ENCODE measurements around the gene CGREF1.
"Not testable (repeated sequence)": the region's sequence is repeated elsewhere in the genome, so short reads cannot be mapped to it uniquely, and the experiment has no call there.

Gene CGREF1

DNA sequence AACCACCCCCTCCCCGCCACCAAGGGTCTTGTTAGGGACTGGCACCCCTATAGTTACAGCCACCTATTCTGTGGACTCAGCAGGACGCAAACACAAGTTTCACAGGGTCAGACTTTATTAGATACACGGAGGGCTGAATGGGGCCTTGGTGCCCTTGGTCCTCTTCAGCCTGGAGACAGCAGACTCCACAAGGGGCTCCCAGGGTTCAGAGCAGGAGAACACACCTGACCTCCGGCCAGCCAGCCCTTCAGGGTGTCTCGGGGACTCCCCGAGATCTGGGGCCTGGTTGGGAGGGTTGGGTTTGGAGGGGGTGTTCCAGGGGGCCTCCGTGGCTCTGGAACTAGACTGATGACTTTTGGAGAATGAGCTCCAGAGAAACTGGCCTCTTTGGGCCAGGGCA lies 17.8 kb upstream of the CGREF1 start:
- no peak for ATAC-seq

DNA sequence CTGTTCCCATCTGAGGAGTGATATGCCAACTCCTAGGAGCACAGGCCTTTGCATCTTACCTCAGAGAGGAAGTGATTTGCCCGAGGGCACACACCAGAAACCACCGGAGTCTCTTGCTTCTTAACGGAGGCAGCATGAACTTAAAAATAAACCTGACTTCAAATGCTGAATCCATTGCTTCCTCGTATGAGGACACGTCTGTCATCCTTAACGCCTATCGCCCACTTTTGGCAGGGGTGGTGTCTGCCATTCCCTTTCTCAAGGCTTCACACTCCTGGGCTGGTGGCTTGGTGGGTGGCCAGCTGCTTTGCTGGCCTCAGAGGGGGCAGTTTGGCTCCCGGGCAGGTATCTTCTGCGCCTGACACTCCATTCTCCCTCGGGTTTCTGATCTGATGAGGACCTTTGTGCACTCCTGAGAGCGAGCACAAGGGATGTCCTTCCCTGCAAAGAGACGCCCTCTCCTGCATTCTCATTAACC lies 16.6 kb upstream of the CGREF1 start:
- ATAC-seq = no peak

DNA sequence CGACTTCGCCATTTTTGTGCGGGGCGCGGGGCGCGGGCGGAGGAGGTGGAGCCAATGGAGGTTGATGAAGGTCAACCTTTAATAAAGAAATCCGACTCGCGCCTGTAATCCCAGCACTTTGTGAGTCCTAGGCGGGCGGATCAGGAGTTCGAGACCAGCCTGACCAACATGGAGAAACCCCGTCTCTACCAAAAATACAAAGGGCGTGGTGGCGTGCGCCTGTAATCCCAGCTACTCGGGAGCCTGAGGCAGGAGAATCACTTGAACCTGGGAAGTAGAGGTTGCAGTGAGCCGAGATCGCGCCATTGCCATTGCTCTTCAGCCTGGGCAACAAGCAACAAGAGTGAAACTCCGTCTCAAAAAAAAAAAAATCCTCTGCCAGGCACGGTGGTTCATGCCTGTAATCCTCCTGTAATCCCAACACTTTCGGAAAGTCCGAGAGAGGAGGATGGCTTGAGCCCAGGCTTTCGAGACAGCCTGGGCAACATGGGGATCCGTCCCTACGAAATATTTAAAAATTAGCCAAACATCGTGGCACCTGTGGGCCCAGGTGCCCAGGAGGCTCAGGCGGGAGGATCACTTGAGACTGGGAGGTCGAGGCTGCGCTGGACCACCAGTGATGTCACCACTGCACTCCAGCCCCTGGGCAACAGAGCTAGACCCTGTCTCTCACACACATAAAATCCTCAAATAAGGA lies 16.0 kb upstream of the CGREF1 start:
- ATAC-seq = no peak

DNA sequence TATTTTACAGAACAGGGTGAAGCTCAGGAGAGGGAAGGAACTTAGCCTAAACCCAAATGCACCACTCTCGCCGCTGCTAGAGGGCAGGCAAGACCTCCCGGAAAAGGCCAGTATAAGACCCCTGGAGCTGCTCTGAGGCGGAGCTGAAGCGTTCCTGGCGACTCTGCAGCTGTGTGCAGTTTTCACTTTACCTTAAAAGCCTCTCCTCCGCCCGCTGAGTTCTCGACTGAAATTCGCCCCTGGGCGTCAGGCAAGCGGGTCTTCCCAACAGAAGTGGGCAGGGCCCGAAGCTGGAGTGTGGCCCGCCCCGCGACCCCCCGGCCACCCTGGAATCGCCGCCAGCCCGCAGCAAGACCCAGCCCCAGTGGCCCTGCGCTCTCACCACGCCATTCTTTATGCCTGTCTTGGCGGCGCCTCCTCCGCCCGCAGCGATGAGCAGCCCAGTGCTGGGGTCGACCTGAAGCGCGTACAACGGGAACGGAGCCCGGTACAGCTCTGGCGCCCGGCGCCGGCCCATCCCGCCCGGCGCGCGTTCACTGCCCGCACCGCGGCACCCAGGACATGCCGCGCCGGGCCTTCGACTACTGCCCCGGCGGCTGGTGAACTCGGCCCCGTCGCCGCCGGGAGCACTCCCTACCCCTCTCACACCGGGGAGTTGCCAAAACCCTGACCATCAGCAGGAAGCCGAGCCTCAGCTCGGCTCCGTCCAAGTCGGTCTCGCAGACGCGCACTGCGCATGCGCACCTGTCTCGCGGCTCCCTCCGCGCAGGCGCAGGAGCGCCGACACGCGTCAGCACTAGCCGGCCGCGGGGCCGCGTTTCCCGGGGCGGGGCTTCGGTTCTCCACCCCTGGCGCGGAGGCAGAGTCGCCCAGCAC lies 15.2 kb upstream of the CGREF1 start, which contains the start of gene PREB:
Gene PREB, minus strand, starts transcription at position 732 of the 876 bp plus-strand sequence. Its CDS starts 215 bp downstream, at position 517.
- peak; percentile 95 to 96 for ATAC-seq

DNA sequence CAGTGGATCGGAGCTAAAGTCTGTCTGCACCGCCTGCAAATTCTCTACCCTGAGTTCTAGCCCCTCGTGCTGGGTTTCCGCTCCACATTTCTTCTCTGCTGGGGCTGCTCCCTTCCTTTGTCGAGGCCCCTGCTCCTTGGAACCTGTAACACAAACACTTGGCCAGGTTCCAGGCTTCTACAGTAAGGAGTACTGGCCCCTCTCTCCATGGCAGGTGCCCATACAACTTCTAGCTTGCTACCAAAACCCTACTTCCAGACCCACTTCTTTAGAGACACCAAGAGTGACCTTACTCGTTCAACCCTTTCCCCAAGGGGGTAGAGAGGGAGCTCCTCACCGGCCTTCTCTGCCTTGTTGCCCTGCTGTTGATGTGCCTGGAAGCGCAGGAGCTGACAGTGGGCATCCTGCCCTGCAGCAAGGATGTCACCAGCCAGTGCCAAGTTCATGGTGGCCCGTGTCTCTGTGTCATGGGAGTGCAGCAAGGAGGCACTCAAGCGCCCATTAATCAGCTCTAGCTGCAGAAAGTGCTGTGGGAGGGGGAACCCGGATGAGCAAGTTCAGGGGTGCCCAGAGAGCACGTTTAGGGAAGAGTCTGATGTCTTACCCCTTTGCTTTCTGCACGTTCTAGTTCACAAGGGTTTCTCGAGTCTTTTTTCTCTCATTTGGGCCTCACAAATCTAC lies 14.4 kb upstream of the CGREF1 start:
- ATAC-seq = no peak

DNA sequence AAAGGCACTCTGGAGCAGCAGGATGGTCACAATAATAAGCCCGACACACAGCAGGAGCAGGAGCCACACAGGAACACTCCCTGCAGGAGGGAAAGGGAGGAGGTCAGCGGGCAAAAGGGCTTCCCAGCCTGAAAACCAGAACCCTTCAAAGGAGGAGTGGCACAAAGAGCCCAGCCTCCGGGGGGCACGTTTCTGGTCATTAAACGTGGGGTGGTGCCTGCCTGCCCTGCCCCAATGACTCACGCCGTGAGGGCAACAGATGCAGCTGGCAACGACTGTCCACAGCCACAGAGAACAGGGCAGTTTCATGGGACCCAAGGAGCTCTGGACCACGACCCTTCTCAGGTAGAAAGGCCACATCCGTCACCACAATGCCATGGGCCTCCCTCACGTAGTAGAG lies 12.5 kb upstream of the CGREF1 start:
- ATAC-seq = no peak

DNA sequence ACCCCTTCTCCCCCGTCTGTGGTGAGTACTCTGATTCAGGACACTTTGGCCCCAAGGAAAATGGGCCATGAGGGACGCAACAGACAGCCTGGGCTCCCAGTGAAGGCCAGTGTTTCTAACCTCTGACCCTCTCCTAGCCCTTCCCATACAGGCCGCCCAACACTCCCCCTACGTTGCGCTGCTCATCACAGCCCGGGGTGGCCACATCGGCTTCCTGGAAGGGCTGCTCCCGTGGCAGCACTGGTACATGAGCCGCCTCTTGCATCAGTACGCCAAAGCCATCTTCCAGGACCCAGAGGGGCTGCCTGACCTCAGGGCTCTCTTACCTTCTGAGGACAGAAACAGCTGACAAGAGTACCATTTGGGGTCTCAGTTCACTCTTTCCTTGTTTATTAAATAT lies 11.5 kb upstream of the CGREF1 start:
- no peak for ATAC-seq

DNA sequence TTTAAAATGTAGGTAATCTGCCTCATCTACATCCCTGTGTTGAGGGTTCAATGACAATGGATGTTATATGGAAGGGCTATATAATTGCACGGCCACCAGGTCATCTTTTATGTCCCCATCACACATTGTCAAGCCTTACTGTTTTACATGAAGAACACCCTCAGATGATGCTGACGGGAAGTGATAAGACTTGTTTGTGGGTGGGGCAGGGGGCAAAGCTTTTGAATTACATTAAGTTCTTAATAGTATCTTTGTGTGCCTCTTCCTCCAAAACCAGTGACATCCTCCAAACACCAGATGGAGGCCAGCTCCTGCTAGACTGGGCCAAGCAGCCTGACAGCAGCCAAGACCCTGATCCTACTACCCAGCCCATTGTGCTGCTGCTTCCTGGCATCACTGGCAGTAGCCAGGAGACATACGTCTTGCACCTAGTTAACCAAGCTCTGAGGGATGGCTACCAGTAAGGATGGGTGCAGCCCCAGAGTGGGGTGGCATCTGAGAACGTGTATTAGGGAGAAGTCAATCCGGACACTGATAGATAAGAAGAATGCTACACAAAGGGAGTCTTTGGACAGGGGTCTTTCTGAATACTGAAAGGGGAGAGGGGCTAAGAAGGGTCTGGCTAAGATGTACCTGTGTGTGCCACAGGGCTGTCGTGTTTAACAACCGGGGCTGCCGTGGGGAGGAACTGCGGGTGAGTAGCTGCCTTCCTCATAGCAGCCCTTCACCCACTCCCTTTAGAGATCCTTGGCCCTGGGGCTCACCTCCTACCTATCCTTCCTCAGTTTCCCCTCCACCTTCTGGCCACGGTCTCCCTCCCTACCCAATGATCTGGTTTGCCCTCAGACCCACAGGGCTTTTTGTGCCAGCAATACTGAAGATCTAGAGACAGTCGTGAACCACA lies 10.0 kb upstream of the CGREF1 start:
- no peak for ATAC-seq

DNA sequence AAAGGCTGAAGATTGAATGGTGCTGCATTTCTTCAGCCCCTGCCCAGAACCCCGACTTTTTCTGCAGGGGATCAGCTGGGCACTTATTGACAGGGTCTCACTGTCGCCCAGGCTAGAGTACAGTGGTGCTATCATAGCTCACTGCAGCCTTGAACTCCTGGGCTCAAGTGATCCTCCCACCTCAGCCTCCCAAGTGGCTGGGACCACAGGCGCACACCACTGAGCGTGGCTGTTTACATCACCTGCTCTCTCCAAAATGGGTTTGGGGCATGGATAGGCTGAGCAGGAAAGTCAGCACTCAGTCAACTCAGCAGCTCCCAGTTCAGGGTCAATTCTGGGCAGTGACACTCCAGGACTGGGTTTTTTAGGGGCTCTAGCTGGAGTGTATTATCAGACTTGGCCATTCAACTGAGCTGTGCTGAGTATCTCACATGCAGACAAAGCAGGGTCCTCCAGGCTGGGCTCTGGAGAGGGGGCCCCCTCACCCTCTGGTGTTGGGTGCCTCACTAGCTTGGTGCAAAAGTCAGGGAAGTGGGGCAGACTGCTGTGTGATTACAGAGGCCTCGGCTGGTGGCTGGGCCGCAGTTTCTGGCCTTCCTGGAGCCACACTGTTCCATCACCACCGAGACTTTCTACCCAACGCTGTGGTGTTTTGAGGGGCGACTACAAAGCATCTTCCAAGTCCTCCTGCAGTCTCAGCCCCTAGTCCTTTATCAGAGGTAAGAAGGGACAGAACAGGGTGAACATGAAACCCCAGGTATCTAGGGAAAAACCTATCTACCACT lies 9.1 kb upstream of the CGREF1 start:
- no peak for ATAC-seq

DNA sequence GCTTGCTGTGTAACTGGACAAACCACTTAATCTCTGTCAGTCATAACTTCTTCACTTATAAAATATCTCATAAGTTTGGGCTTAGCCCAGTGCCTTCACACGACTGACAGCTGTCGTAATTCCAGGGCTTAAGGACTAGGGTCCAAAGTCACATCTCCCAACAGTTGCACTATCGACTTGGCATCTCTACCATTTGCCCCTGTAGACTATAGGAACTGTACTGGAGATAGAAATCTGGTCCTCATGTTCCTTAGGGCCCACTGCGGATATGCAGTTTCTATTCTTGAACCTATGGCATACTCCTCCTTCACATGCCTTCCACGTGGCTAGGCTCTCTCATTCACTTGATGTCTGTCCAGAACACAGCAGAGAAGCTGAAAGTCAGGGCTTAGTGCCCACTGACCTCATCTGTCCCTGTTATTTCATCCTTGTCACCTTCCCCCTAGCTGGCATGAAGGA lies 7.4 kb upstream of the CGREF1 start:
- no peak for ATAC-seq

DNA sequence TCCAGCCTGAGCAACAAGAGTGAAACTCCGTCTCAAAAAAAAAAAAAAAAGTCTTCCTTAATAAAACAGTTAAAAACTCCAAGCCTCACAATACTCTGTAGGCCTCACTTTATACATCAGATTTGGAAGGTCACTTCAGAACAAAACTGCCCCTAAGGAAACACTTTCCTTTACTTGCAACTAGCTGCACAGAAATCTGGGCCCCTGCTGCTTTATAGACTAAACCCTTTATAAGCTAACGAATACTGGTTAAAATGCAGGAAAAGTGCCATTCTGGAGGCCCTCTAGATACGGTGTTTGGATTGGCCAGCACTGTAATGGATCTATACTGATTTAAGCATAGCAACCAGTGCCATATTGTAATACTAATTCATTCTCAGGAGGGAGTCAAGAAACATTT lies 6.2 kb upstream of the CGREF1 start:
- no peak for ATAC-seq

DNA sequence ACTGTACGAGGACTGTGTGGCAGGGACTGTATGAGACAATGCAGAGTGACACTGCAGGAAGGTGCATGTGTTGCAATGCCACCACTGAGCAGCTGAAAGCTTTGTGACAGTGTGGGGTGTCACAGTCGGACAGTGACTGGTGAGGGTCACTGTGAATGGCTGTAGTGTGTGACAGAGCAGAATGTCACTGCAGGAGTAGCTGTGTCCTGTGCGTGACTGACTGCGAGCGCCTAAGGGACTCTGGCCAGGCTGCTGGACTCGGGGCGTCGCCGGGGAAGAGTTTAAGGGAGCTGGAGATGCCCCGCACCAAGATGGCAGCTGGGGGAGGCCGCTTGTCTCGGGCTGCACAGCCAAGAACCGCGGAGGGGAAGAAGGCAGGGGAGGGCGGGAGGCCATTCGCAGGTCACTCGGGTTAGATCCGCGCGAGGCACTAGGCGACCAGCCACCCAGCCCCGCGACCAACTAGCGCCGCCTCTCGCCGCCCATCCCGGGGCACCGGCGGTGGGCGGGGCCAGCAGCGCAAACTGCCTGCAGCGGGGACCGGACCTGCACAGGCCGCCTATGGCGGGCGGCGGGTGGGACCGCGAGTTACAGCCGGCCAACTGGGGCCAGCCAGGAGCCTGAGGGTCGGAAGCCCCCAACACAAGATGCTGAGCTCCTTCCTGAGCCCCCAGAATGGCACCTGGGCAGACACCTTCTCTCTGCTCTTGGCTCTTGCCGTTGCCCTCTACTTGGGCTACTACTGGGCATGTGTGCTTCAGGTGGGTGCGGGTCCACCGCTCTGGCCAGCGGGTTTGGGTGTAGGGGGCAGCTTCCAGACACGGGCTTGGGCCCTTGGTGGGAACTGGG lies 4.6 kb upstream of the CGREF1 start, which contains the start of gene ABHD1:
Gene ABHD1, plus strand, starts transcription at position 514 of the 849 bp plus-strand sequence. Its CDS starts 134 bp downstream, at position 648.
- peak; percentile 82 to 84 for ATAC-seq

DNA sequence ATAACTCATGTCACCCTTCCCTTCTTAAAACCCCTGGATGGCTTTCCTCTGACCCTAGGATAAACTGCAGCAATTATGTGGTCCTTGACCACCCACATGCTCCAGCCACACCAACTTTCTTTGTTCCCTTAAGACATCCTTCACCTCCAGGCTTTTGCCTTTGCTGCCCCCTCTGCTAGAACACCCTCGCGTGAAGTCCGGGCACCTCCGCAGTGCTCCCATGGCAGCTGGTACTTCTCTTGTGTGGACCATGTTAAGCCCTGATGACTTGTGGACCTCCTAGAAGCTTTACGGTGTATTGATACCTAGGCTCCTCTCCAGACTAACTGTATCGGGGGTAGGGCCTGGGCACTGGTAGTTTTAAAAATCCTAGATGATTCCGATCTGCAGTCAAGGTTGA lies 3.9 kb upstream of the CGREF1 start:
- no peak for ATAC-seq

DNA sequence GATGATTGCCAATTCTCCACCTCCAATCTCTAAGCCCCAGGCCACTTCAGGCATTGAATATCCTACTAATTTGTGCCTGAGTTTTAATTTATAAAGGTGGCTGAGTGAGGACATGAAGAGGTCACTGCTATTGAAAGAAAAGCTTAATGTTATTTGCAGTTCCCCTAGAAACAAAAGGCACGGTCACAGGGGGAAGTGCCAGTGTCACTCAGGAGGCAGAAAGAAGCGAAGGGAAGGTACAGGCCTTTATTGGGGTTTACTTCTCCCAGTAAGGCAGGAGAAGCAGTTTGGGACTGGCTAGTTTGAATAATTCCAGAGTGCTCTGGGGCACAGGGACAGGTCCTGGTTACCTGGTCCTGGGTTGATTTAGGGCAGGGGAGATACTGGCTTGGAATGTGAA lies 3.0 kb upstream of the CGREF1 start:
- no peak for ATAC-seq

DNA sequence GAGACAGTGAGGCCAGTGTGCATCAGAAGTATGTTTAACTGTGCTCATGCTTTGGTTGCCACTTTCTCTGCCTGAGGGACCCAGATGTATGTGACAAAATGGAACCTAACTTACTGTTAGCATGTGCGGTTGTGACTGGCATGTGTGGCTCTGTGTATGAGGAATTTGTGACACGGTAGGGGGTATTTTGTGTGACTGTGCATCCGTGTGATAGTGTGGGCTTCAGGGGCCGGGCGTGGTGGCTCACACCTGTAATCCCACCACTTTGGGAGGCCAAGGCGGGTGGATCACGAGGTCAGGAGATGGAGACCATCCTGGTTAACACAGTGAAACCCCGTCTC lies 372 bp upstream of the CGREF1 start:
- ATAC-seq = not testable (repeated sequence)

DNA sequence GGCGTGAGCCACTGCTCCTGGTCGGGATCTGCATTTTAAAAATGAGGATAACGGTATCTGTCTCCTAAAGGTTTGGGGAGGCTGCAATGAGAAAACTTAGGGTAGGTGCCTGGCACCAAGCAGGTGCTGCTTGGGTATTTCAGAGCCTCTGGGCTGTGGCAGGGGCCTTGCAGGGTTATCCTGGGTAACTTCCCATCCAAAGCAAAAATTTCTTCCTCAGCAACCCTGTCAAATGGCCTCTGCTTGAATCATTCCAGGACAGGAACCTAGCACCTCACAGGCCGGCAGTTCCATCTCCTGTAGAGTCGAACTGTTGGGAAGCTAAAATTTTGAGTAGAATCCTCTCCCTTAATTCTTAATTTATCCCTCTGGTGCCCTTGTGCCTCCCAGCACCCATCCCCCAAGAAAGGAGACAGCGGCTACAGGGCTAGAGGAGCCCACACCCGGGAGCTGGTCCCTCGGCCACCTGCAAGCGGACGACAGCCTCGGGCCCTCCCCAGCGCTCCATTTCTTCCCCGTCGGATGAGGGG lies 868 bp downstream of the CGREF1 start:
- ATAC-seq = no peak

DNA sequence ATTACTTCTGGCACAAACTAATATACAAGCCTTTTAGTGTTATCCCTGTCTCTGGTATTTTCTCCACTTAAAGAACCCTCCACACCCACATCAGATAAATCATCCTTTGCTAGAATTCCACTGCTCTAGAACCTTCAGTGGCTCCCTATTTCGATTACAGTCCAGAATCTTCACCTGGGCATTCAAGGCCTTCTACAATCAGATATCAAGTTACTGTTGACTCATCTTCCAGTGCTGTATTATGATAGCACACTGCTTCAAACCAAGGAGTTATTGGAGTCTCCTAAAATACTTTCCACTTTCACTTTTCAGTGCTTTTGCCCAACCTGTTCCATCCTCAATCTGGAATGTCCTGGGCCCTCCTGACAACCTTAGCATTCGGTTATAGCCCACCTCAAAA lies 3.4 kb downstream of the CGREF1 start:
- ATAC-seq = no peak

DNA sequence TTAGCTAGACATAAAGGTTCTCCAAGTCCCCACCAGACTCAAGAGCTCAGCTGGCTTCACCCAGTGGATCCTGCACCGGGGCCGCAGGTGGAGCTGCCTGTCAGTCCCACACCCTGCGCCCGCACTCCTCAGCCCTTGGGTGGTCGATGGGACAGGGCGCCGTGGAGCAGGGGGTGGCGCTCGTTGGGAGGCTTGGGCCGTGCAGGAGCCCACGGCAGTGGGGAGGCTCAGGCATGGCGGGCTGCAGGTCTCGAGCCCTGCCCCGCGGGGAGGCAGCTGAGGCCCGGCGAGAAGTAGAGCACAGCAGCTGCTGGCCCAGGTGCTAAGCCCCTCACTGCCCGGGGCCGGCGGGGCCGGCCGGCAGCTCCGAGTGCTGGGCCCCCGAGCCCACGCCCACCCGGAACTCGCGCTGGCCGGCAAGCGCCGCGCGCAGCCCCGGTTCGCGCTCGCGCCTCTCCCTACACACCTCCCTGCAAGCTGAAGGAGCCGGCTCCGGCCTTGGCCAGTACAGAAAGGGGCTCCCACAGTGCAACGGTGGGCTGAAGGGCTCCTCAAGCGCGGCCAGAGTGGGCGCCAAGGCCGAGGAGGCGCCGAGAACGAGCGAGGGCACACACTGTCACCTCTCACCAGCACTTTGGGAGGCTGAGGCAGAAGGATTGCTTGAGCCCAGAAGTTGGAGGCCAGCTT lies 7.4 kb downstream of the CGREF1 start:
- not testable (repeated sequence) for ATAC-seq

DNA sequence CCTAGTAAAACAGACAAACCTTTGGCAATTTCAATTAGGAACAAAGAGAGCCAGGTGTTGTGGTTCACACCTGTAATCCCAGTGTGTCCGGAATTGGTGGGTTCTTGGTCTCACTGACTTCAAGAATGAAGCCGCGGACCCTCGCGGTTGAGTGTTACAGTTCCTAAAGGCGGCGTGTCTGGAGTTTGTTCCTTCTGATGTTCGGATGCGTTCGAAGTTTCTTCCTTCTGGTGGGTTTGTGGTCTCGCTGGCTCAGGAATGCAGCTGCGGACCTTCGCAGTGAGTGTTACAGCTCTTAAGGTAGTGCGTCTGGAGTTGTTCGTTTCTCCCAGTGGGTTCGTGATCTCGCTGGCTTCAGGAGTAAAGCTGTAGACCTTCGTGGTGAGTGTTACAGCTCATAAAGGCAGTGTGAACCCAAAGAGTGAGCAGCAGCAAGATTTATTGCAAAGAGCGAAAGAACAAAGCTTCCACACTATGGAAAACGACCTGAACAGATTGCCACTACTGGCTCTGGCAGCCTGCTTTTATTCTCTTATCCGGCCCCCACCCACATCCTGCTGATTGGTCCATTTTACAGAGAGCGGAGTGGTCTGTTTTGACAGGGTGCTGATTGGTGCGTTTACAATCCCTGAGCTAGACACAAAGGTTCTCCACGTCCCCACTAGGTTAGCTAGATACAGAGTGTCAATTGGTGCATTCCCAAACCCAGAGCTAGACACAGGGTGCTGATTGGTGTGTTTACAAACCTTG lies 8.2 kb downstream of the CGREF1 start:
- ATAC-seq = not testable (repeated sequence)

Data from activated CD4-positive, CD25-positive, alpha-beta regulatory T cell treated with anti-CD3 and anti-CD28 coated beads, Interleukin-2, amount 50 U/mL, for 24 hours (primary cell).